CMK (cell line): ENCODE results near the gene CEP112.
"Not testable (repeated sequence)": the region's sequence is repeated elsewhere in the genome, so short reads cannot be mapped to it uniquely, and the experiment has no call there.

Source experiments
- DNase-seq: peaks from one replicate; pipeline ENCODE4 v3.0.0-alpha.2; 2010; ENCODE audit warnings: low read depth

Gene CEP112

DNA sequence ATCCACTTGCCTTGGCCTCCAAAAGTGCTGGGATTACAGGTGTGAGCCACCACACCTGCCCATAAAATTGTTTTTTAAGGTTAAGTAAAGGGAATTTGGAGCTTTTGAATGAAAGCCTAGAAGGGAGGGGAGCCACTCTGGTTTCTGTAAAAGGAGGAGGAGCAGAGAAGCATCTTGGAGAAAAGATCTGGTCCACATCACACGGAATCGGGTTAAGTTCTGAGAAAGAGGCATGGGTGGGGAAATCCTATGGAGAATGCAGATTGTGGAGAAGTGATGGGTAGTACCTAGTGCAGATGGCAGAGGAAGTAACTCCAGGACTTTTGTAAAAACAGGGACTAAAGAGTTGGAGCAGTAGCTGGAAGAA is 18.3 kb upstream of the CEP112 start:
- no peak for DNase-seq

DNA sequence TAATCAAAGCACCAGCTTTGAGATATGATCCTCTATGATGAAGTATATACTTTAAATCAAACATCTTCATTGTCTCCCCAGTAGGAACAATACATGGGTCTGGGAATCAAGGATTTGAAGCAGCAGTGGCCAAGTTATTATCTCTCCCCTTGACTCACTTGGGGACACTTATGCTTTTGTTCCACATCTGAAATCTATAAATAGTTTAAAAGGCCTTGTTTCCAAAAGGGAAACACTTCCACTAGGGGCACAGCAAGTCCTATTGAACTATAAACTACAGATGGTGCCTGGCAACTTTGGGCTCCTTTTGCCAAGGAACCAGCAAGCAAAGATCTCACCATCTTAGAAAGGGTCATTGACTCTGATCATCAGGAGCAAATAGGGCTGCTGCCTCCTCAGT is 16.0 kb upstream of the CEP112 start:
- DNase-seq, result no peak

DNA sequence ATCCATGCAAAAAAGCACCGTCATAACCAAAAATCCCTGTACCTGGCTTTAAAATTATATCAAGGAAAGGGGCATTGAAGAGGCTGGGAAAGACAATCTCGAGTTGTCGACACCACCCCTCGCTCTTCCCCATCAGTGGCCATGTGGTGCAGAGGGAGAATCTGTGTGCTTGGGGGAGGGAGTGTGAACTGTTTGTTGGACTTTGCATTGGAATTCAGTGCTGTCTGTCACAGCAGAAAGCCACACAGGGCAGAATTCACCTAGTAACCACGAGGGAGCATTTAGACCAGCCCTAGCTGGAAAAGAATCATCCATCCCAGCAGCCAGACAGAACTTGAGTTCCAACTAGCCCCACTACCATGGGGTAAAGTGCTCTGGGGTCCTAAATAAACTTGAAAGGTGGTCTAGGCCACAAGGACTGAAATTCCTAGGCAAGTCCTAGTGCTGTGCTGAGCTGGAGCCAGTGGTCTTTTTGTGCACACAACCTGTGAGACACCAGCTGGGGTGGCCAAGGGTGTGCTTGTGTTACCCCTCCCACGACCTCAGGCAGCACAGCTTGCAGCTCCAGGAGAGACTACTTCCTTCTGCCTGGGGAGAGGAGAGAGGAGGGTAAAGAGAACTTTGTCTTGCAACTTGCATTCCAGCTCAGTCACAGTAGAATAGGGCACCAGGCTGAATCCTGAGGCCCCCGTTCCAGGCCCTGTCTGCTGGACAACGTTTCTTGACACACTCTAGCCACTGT is 11.5 kb upstream of the CEP112 start:
- DNase-seq, result no peak

DNA sequence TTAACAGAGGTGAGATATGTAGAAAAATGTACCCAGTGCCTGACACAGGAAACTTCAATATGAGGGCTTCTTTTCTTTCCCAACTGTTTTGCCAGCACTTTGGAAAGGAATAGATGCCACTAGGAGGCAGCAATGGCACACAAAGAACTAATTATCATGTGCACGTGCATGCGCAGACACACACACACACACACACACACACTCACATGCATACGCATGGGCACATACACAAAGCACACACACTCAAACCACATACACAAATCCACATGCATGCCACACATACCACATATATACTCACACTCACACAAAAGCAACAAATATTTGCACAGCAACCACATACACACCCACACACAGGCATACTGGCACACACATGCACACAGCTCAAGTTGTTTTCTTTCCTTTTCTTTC is 8.8 kb upstream of the CEP112 start:
- DNase-seq, result peak; percentile 14

DNA sequence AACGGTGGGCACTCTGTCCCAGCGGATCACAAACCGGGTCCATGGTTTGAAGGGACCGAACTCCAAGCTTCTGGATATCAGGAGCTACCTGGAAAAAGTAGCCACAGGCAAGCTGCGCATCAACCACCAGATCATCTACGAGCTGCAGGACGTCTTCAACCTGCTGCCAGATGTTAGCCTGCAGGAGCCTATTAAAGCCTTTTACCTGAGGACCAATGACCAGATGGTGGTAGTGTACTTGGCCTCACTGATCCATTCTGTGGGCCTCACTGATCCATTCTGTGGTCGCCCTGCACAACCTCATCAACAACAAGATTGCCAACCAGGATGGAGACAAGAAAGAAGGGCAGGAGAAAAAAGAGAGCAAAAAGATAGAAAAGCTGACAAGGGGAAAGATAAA is 6.3 kb upstream of the CEP112 start:
- no peak for DNase-seq

DNA sequence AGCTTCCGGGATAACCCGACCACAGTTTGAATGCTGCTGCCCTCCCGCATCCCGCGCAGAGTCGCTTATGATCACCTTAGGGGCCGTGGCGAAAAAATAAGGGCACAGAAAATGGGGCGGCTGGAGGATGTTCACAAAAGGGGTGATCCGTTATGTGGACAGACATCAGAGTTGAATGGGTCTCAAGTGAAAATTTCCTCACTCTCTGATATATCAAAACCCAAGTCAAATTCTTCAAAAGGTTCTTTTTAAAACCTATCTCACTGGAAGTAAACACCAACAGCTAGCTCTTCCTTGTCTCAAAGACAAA is 400 bp upstream of the CEP112 start:
- DNase-seq, result no peak

DNA sequence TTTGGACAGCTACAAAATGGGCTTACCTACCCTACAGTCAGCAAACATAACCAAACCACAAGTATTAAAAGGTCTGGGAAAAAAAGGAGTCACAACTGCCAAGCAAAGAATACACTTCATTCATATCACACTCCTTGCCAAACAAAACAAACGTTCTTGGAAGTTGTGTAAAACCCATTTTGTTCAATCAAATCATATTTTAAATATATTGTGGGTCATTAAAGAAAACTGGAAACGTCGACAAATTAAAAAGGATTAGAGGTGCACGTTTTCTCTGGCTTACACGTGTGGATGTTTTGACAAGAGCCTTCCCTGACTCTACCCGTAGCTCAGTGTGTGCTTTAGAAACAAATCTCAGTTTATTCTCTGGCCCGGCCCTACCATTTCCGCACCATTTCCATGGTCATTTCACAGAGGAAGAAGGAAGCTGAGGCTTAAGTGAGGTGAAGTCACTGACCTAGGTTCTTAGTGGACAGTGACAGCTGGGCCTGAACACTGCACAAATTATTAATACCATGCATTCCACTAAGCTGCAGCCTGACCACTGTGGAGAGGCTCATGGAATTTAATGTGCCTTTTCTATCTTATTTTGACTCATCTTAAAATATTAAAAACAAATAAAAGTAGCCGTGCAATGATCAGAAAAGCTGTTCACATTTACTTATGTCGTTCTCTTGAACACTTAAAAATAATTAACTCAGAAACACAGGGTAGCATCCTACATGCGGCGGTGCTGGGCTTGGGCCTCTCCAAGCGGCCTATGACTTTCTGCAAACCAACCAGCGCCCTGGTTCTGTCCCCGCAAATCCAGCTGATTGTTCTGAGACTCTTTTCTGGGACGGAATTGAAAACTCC is 968 bp downstream of the CEP112 start:
- no peak for DNase-seq

DNA sequence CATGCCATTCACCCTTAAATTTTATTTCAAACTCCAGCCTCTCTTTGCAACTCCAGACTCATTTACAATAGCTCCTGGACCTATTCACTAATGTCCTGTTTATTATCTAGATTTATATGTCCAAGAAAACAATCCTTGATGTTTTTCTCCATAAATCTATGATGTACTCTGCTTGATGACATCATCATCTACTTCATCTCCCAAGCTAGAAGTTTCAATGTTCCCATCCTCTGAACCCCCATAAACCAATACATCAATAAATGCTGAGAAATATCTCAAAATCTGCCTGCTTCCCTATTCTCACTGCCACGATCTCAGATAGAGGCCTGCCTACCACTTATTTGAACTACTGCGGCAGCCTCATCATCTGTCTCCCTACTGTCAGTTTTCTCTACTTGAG is 4.2 kb downstream of the CEP112 start:
- DNase-seq, result no peak

DNA sequence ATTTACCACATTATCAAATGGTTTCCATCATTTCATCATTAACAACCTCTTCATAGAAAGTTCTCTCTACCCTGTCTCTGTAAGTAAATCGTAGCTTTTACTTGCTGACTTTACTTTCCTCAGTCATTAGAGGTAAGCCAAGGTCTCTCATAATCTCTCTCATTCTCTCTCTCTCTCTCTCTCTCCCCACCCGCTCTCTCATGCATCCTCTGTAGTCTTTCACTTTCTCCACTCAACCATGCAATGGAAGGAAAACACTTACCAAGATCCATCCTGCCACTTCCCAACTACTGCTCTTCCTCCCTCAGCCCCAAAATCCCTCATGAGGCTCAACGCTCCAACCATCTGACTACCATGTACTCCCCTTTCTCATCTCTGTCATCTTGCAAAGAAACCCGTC is 6.1 kb downstream of the CEP112 start:
- no peak for DNase-seq

DNA sequence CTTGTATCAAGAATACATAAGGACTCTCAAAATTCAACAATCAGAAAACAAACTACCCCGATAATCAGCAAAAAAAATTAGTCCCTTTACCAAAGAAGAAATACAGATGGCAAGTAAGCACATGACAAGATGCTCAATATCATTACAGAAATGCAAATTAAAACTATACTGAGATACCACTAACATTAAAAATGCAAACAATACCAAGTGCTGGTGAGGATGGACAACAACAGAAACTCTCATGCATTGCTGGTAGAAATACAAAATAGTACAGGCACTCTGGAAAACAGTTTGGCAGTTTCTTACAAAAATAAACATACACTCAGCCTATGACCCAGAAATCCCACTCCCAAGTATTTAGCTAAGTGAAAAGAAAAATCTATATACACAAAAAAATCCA is 7.5 kb downstream of the CEP112 start:
- no peak for DNase-seq

DNA sequence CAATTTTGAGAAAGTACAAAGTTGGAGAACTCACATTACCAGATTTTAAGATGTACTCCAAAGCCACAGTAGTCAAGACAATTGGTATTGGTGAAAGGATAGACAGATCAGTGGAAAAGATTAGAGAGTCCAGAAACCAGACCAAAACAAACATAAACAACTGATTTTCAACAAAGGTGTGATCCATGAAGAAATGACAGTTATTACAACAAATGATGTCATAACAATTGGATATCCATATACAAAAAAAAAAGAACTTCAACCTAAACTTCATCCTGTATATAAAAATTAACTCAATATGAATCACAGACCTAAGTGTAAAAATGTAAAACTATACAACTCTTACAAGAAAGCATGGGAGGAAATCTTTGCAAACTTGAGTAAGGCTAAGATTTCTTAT is 8.4 kb downstream of the CEP112 start:
- DNase-seq, result no peak

DNA sequence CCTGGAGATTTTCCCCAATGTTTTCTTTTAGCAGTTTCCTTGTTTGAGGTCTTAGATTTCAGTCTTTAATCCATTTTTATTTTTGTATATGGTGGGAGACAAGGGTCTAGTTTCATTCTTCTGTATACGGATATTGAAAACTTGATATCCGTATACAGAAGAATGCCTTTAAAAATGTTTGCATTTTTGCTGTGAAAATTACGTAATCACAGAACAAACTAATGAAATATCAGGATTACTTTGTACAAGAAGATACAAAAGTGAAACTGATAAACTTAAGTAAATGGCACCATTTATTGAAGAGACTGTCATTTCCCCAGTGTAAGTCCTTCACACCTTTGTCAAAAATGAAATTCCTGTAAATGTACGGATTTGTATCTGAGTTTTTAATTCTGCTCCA is 13.3 kb downstream of the CEP112 start:
- no peak for DNase-seq

DNA sequence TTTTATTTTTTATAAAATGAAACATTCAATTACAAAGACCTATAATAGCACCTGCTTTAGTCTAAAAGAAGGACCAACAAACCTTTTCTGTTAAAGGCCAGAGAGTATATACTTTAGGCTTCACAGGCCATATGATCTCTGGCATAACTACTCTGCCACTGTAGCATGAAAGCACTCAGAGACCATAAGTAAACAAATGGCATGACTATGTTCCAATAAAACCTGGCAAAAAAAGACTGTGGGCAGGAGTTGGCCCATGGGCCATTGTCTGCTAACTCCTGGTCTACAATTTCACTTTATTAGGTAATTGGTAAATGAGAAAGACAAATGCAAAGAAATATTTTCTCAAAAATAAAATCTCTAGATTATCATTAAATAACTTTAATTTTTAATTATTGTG is 14.9 kb downstream of the CEP112 start:
- no peak for DNase-seq

DNA sequence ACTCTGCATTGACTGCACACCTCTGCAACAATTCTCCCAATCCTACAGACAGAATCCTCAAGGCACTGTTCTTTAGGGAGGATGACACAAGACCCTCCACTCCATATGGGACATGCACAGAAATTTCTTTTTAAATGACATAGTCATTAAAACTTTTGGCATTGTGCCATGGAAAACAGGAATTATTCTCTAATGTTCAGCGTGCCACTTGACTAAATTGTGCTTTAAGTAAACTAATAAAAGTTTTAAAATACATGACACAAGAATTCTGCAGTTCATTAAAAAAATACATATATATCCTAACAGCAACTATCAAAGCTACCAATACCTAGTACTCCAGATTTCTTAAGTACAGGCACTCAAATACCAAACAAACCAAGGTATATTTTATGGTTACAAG is 16.0 kb downstream of the CEP112 start:
- no peak for DNase-seq

DNA sequence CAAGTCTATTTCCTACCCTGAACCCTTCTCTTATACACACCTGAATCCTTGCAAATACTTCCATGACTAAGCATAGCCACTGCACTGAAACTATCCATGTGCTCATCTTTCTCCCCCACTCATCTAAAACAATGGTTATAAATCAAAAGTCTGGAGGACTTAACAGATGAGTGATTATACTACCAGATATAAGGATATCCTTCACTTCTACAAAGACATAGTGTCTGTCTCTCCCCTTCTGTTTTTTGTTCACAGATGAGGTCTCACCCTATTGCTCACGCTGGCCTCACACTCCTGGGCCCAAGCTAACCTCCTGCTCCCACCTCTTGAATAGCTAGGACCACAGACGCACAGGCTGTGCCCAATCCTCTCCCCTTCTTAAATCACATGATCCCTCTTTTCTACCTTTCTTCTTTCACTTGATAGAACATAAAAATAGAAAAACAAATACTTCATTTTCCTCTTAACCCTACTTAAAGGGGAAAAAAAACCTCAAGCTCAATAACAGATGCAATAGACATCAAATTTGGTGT is 19.2 kb downstream of the CEP112 start:
- DNase-seq, result no peak

DNA sequence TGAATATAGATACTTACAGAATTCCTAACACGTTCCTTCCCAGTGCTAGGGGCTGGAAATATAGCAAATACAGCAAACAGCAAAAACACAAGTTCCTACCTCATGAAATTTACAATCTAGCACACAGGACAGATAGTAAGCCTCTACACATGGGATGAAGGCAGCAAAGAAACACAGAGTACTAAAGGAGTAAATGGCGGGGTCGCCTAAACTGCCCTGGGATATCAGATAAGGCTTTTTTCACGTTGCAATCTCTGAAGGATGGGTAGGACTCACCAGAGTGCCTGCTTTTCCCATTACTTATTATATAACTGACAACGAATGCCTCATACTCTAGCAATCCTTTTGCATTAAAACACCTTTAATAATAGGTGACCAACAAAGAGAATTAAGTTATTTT is 19.8 kb downstream of the CEP112 start:
- DNase-seq, result no peak

DNA sequence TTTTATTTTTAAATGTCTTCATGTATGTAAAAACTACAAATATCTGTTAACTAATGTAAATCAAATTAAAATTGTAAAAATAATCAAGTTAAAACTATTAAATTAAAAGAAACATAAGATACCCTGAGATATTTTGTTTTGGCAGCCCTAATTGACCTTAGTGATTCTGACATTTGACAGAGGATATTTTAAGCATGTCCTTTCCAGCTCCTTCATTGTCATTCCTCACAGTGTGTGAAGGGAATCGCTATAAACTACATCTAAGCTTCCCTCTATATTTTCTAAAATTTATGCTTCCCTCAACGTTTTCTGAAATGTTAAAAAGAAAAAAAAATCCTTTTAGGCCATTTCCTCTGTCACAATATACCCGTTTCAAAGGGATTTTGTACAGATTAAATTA is 20.2 kb downstream of the CEP112 start:
- DNase-seq, result no peak

DNA sequence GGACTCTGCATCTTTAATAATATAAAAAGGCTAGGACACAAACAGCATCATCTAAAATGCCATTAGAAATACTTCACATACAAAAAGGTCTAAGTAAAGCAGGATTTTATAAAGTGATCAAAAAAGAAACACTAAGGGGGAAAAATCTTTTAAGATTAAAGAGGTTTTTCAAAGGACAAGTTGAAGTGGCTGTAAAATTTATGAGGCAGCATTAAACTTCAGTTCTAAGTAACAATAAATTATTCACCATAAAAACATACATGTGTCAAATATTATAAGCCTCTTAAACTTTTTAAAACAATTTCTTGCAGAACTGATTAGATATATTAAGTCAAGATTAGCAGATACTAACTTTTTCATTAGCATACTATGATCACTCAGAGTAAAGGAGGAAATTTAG is 20.8 kb downstream of the CEP112 start:
- no peak for DNase-seq

DNA sequence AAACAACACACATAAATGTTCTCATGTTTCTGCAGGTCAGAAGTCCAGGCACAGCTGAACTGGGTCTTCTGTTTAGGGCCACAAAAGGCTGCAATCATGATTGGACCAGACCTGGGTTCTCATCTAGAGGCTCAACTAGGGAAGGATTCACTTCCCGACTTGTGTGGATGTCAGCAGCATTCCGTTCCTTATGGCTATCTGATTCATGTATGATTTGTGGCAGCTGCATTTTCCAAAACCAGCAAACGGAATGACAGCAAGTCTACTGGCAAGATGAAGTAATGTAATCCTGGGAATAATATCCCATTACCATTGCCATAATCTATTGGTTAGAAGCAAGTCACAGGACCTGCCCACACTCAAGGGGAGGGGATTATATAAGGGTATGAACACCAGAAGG is 22.1 kb downstream of the CEP112 start:
- DNase-seq, result no peak

DNA sequence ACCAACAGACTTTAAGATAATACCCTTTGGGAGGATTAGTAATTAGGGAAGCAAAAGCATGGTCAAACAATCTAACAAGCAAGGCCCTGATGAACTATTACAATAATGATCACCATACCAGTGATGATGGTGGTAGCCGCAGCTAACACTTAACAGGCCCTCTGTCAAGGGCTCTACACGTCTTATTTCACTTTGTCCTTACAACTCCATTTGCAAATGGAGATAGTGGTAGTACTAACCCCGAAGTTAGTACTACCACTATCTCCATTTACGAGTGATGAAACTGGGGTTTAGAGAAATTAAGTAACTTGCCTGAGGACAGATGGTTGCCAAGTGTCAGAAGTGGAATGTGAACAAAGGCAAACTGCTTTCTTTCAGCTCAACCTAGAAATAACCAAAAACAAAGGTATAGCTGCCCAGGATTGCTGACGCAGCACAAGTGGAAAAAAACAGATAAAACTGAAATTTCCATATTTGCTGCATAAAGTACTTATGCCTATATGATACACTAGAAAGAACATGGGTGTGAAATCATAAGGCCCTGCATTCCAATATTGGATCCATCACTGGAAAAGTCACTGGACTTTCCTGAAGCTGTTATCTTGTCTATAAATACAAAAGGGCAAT is 24.6 kb downstream of the CEP112 start:
- no peak for DNase-seq

DNA sequence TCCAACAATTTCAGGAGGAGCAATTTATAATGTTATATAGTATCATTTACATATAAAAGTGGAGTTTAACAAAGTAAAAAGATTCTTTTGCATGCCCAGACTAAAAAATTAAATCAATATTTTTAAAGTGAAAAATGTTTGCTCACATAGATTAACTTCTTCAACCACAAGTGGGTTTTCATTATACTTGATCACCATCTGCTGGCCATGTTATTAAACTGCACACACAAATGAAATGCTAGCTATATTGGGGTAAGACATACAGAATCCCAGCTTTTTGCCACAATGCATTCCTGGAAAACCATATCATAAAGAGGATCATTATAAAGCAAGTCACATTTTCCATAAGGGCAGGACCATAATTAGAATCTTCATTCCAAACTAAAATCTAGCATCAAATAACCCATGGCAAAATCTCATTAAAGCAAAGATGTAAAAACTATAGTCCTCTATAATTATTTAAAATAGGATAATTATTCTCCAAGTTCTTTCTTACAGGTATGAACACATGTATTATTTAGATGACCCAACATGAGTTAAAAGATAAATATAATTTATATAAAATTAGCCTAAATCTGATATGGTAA is 26.3 kb downstream of the CEP112 start:
- peak; percentile 4 for DNase-seq

DNA sequence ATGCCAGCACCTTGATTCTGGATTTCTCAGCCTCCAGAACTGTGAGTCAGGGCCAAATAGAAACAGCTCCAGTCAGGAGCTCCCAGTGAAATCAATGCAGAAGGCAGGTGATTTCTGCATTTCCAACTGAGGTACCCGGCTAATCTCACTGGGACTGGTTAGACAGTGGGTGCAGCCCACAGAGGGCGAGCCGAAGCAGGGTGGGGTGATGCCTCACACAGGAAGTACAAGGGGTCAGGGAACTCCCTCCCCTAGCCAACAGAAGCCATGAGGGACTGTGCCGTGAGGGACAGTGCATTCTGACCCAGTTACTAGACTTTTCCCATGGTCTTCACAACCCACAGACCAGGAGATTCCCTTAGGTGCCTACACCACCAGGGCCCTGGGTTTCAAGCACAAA is 36.9 kb downstream of the CEP112 start:
- not testable (repeated sequence) for DNase-seq

DNA sequence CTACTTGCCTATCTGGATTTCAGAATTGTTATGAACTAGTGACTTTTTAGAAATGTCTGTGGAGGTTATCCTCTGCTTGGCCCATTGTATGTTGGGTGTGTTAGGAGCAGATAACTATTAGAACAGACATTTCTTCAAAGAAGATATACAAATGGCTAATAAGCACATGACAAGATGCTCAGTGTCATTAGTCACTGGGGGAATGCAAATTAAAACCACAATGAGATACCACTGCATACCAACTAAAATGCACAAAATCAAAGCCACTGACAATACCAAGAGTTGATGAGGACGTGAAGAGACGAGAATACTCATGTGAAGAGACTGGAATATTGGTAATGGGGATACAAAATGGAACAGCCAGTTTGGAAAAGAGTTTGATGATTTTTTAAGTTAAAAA is 39.2 kb downstream of the CEP112 start:
- DNase-seq, result no peak
